Stimulated activated CD4-positive, alpha-beta T cell treated with anti-CD3 and anti-CD28 coated beads, Interleukin-4, amount 100 ng/mL, for 1 hour (primary cell): ENCODE results near the gene ADD3.

ENCODE experiments used
- DNase-seq: peaks from one replicate; pipeline ENCODE4 v3.0.0-alpha.2; 2020

The ADD3 gene

DNA sequence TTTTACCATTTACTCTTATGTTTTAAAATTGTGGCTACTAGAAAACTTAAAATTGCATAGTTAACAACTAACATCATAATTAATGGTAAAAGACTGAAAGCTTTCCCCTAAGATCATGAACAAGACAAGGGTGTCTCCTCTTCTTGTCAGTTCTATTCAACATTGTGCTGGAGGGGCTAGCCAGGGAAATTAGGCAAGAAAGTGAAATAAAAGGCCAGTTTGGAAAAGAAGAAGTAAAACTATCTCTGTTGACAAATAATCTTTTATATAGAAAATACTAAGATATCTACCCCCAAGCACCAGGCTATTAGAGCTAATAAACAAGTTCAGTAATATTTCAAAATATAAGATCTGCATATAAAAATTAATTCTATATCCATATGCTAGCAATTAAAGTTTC, 152.7 kb downstream of the ADD3 start:
- no peak for DNase-seq

DNA sequence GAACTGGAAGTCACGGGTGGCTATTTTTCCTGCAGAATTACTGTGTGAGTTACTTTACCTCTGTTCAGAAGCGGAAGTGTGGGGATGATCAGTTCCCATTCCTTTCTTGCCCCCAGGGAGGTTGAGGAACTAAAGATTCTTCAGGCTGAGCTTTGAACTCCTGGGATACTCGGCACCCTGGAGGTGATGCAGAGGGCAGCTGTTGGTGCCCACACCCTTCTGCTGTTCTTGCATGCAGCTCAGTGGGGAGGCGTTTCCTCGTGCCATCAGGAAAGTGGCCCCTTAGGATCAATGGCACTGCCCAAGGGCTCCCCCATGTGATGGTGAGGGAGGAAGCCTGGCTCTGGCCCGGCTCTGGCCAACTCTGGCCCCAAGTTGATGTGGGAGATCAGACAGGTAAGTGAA, 155.0 kb downstream of the ADD3 start:
- no peak for DNase-seq

DNA sequence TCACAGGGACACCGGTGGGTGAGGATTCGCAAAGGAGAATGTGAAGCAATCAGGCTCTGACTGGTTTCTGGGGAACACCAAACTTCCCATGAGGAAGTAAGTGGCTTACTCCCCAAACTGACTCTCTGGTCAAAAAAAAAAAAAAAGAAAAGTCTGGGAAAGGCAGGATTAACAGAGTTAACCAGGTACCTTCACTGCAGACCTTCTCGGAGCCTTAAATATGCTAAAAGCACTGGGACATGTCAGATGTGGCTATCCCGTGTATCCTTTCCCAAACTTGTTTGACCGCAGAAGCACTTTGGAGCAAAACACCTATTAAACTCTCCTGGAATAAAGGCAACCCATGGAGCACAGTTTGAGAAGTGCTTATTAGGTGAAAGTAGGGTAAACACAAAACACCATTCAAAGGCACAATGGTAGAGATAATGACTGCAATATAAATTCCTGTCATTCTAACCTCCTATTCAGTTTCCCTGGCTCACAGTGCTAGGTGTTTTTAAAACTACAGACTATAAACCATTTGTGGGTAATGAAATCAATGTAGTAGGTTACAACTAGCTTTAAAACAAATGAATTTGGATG, 155.5 kb downstream of the ADD3 start:
- DNase-seq = no peak

DNA sequence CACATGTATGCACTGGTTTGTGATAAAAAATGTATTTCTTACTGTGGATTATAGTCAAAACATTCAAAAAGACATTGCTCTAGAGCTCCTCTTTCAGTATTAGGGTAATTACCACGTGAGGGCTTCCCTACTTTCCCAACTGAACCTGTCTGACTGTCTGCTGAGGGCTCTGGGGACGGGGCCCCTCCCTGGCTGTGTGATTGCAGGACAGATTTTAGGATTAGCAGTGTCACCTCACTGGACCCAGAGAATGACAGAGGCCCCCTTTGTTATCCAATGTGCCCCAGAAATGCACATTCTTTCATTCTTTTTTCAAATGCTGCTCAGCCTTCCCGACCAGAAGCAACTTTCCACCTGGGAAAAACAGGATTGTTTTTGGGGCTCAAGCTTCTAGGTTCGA, 156.1 kb downstream of the ADD3 start:
- no peak for DNase-seq

DNA sequence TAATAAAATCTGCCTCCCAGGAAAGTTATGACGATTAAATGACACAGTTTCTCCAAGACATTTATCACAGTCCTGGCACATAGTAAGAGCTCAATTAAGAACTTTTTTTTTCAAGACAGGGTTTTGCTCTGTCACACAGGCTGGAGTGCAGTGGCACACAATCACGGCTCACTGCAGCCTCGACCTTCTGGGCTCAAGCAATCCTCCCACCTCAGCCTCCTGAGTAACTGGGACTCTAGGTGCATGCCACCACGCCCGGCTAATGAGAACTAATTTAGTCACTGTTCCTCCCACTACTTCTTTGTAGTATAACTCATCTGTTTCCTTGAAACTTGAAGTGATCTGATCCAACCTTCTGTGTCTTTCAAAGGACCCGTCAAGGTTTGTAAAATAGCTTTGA, 157.5 kb downstream of the ADD3 start:
- peak; percentile 18 for DNase-seq

DNA sequence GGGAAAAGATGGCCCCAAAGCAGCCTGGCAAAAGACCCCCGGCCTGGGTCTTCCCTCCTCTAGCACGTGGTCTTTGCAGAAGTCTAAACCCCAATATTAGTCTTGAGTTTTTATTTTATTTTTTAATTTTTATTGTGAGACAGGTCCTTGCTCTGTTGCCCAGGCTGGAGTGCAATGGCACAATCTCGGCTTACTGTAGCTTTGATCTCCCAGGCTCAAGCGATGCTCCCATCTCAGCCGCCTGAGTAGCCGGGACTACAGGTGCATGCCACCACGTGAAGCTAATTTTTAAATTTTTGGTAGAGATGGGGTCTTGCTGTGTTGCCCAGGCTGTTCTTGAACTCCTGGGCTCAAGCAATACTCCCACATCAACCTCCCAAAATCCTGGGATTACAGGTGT, 159.4 kb downstream of the ADD3 start:
- DNase-seq = no peak

DNA sequence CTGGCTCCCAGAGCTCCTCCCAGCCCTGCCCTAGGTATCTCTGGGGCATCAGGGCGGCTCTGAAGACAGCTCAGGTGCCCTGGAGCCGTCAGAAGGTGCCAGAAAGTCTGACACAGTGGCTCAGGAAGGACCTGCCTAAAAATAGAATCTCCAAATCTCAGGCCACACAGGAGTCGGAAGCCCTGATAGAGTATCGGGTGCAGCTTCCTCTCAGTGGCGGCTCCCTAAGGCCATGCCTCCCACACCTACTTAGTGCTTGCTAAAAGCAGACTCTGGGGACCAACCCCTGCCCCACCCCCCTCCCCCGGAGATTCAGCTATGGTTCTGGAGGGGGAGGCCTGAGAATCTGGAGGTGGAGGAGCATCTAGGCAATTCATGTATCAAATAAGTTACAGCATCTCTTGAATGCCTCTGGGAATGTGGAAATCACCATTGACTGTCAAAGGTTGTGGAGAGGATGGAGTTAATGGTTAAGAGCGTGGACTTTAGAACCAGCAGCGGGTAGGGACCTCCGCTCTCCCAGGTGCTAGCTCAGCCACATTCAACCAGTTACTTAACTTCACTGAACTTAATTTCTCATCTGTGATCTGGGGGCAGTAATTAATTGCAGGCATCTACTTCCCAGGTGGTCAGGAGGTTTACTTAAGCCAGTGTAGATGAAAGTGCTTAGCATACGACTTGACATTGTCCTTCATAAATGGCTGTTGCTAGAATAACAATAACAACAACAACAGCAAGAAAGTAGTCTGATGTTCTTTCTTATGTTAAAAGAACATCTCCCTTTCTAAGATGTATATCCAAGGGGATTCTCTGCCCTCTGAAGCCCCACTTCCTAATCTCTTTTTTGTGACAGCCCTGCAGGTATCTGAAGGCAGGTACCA, 161.1 kb downstream of the ADD3 start:
- DNase-seq = no peak

DNA sequence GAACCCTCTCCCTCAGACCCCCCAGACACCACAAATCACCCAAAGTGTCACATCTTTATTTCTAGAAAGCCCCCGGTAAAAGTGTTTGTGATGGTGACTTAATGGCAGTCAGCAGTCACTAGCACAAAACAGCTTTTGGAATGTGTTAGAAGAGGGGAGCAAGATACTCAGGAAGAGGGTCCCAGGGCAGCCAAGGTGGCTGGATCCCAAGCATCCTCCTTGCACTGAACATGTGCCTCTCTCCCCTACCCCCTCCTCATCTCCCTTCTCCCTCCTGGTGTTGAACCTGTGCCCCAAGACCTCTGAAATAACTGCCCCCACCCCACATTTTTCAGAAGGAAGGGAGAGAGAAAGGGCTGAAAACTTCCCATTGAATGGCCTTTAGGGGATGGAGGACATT, 161.8 kb downstream of the ADD3 start:
- no peak for DNase-seq

DNA sequence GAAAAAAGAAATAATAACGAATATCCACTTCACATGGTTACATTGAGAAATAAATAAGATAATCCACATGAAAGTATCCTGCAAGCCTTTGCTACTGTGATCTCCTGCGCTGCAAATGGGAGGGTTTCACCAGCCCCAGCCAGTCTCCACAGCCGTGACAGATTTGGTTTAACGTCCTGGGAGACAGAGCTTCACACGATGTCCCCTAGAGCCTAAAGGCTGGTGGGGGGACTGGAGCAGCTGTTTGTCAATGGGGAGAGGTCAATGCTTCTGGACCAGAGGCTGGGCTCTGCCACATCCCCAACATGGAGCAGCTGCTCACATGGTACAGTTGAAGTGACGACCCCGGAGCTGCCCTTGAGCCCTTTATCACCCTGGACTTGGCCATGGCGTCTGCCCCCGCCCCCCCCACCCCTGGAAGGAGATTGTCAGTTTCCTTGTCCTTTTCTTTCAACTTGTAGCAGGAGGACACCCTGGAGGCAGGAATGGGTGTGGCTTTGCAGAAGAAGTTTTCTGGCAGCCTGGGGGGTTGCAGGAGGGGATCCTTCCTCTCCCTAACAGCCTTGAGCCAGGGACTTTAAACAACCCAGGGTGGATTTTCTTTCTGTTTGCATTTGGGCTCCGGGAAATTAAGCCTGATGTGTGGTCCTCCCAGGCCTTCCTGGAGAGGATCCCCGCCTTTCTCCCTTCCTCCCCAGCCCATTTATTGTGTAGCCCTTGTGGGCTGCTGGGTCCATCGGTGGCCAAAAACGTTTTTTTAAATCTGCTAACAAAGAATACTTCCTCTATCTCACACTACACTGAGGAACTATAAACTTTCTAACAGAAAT, 162.6 kb downstream of the ADD3 start:
- DNase-seq = no peak

DNA sequence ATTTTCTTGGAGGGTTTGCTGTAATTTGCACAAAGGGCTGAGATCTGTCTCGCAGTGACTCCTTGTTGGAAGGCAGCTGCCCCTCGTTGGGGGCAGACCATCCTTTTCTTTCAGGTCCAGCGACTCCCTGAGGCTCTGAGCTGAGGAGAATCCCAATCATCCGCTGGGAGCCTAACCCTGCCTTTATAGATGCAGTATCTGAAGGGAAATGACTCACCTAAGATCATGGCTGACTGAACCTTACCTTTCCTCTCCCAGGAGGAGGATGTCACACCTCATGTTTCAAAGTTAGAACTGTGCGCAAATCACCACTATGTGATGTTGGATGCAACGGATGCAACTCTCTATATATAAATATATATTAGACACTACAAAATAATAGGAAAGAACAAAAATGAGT, 163.2 kb downstream of the ADD3 start:
- no peak for DNase-seq

DNA sequence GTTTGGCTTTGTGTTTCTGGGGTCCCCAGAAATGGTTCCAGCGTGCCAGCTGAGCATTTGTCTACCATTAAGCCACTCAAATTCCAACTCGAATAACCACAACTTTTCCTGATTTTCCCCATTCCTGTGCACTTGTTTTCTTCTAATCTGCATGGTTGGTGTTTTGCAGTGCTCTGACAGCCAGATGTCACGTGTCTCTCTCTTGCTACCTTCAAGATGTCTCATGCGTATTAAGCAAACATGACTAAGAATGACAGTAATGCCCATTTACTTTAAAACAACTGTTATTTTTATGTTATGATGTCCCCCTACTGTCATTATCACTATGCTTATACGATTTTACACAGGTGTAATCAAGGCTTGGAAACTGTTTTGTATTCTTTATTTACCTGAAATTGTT, 164.4 kb downstream of the ADD3 start:
- DNase-seq = no peak

DNA sequence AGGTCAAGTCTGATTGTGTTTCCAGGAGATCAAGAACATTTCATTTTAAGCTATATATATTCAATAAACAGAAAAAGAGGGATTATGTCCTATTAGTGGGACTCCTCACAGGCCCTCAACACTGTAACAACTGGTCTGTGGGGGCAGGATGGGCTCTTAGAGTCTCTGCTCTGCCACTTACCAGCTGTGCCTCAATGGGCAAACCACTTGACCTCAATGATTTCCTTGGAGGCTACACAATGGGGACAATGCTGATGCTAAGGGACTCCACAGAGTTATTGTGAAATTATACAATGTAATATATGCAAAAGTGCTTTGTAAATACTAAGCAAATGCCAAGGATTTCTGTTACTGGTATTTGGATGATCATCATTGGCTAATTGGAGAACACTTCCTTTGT, 166.4 kb downstream of the ADD3 start:
- DNase-seq = no peak

DNA sequence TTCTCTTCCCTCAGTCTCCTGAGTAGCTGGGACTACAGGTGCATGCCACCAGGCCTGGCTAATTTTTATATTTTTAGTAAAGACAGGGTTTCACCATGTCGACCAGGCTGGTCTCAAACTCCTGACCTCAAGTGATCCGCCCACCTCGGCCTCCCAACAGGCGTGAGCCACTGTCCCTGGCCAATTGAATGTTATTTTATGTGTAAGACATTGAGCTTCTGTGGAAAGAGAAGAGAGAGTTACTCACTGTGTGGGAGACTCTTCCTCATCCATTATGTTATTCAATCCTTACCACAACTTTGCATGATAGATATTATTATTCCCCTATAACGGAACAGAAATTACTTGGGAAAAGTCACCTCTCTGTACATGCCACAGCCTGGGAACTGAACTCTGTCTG, 167.0 kb downstream of the ADD3 start:
- no peak for DNase-seq

DNA sequence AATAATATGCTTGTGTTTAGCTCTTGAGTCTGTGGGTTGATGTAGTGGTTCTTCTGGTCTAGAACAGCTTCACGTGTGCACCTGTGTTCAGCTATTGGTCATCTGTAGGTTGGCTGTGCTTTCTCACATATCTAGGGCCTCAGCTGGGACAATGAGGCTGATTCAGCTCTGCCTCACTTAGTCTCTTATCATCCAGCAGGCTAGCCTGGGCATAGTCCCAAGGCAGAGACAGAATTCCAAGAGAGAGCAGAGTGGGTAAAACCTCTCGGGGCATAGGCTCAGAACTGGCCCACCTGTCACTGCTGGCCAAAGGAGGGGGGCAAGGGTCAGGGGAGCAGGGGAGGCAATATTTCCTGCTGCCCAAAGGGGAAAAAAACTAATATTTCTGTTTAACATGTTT, 167.6 kb downstream of the ADD3 start:
- DNase-seq = no peak

DNA sequence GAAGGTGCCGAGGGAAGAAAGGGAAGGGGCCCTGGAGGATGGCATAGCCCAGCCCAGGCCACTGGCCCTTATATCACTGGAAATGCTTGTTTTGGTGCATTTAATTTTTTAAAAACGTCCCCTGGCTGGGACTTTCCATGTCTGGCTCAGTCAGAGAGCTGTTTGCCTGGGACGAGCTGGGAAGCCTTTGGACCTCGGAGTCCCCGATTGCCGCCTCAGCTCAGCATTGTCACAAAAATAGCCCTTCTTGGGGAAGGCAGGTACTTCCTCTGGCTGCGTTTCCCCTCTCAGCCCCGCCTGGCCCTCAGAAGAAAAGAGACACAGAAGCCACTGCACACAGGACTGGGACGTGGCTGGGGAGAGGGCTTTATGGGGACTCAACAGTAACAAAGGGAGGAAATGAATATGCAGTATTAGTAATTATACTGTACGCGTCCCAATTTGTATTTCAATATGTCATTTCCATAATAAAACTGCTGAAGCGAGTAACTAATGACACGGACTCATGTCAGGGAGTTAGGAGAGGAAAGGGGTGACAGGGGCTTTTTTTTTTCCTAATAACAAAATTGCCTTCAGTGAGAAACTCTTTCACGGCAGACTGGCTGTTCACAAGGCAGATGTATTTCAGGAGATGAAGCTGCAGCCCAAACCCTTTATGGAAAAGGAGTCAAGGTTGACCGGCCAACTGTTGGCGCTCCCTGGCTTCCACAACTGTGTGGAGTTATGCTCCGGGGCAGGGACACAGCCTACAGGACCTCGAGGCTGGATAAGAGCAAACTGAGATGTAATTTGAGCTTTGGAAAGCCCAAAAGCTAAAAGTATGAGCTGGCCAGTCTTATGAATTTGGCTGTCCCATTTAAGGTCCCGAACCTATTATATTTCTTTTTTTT, 168.6 kb downstream of the ADD3 start:
- DNase-seq = no peak

DNA sequence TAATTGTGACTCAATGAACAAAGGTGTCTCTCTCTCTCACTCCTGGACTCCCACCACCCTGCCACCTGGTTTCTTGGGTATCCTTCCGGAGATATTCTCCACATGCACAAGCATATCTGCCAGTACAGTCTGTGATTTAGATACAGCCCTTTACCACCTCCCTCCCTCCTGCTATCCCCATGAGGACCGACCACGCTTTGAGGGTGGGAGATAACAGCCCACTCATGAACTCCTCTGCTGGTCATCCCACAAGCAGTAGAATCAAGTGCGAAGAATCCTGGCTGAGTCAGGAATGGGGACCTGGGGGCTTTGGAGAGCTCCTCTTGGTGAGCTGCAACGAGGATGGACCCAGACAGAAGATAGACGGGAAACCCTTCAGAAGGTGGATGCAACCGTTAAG, 171.4 kb downstream of the ADD3 start:
- DNase-seq = no peak

DNA sequence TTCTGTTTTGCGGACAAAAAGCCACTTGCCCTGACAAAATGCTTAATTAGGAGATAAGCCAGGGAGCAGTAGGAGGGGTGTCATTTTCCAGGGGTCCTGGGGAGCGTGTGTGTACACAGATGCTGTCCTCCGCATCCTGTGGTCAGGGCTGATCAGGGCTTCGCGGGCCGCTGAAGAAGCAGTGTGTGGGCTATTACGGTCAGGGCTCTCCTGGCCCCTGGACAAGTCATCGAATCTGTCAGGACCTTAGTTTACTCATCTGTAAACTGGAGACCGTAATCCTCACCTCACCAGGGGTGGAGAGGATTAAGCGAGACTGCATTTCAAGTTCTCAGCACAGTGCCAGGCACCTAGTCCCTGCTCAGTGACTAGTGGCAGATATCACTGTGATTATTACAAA, 173.7 kb downstream of the ADD3 start:
- no peak for DNase-seq

DNA sequence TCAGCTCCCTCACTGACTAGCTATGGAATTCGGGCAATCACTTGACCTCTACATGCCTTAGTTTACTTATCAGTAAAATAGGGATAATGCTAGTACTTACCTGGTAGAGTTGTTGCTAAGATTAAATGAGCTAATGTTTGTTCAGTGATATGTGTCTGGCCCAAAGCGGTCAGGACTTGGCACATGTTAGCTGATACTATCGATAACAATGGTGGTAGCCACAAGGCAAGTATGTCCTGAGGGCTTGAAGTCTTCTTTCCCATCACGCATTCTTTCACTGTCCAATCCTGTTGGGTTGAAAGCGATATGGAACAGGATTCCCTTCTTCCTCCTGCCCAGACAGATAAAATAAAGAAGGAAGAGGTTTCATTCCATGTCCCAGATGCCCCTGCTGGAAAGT, 174.1 kb downstream of the ADD3 start:
- DNase-seq = no peak

DNA sequence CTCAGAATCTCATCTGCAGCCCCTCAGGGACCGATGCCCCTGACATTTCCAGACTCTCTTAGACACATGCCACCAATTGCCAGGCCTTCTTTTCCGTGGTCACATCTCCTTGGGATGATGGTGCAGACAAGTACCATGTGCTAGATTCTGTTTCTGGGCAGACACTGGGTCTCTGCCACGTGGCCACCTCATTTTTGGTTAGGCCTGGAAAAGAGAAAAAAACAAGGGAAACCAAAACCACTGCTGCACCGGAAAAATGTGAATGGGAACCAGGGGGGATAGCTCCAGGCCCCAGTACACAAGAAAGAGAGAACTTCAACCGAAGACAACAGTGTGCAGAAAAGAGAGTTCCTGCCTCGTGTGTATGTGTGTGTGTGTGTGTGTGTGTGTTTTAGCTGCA, 176.6 kb downstream of the ADD3 start:
- no peak for DNase-seq
